Lower leg skin (tissue), 3 donors: ENCODE results near the gene PCGF5.

ENCODE experiments used
- CTCF ChIP-seq, 3 donors: fragments of 450-650 bp; IDR thresholded peaks; one replicate each; pipeline ENCODE4 v1.5.1; 2016; ENCODE audit warnings: antibody characterized with exemption in 3 of 3, mild to moderate bottlenecking in 3 of 3, moderate library complexity in 2 of 3
- POLR2A ChIP-seq, 2 donors: fragments of 450-650 bp; IDR thresholded peaks; one replicate each; pipeline ENCODE4 v1.6.1; 2016 to 2017; ENCODE audit warnings: antibody characterized with exemption in 2 of 2, mild to moderate bottlenecking in 1 of 2, moderate library complexity in 1 of 2

DNA sequence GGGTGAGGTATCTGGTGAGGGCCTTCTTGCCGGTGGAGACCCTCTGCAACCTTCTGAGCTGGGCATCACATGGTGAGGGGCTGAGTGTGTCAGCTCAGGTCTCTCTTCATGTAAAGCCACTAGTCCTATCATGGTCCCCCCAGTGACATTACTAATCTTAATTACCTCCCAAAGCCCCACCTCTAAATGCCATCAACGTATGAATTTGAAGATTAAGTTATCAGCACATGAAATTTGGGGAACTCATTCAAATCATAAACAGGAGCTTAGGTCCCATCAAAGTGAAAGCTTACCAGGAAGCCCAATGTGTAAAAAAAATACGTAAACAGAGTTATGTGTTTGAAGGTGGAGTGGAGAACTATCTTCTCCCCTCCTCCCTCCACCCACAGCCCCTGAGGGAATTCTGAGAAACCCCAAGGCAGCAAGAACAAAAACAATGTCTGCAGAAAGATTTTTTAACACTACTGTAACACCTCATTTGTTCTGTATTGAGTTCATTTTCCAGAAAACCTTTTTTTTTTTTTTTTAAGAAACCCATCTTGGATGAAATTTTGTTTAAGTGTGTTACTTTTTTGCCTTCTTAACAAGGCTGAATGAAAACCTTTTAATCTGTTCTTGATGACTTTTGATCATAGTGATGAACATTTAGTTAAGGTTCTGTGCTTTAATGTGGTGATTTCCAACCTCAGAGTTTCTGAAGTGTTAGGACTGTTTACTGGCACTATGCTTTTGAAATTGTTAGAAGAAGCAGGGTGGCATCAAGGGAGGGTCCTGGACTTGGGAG, 19.1 kb upstream of the PCGF5 start:
- no peak for TF ChIP-seq CTCF (IDR thresholded peaks at IDR 0.05)
- no peak for TF ChIP-seq POLR2A (IDR thresholded peaks at IDR 0.05)
